H54 (cell line): ENCODE results near the gene PHETA2.
"Not testable (repeated sequence)": the region's sequence is repeated elsewhere in the genome, so short reads cannot be mapped to it uniquely, and the experiment has no call there.

Experiments
- DNase-seq: peaks from one replicate; pipeline ENCODE4 v3.0.0; 2011; ENCODE audit warnings: low spot score, mixed read lengths; ENCODE audit not compliant: insufficient read length
- FAIRE-seq: peaks from 3 replicates; lab custom pipeline; 2011; peaks lifted over from hg19 to GRCh38; lab: Jason Lieb, UNC
- POLR2A ChIP-seq: IDR thresholded peaks from 2 replicates; pipeline ENCODE4 v1.6.1; 2011; ENCODE audit warnings: low read depth, mild to moderate bottlenecking, low read length

Gene PHETA2

DNA sequence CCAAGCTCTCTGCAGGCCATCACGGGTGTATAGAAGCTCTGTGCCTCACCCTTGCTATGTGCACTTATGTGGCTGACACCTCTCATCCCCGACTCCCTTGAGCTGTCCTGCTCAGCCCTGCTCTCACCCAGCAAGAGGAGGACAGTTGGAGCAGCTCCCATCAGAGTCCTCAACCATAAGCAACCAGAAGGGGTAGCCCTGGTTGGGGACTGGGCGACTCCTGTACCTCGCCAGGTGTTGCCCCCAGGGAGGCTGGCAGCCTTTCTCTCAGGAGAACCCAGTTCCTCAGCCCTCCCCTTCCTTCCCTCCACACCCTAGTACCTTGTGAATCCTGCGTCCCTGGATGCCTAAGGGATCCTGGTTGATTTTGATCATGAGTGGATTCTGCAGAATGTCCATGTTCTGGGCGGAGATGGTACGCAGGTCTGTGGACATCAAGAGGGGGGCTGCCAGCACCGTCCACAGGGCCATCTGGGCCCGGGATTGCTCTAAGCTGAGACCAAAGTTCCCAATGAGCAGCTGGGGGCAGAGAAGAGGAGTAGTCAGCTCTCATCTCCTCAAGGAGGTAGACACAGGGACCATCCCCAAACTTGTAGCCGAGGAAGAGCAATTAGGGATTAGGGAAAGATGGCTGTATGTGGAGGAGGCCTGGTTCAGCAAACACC, 11.4 kb upstream of the PHETA2 start:
- FAIRE-seq = no peak
- no peak for DNase-seq
- no peak for TF ChIP-seq POLR2A

DNA sequence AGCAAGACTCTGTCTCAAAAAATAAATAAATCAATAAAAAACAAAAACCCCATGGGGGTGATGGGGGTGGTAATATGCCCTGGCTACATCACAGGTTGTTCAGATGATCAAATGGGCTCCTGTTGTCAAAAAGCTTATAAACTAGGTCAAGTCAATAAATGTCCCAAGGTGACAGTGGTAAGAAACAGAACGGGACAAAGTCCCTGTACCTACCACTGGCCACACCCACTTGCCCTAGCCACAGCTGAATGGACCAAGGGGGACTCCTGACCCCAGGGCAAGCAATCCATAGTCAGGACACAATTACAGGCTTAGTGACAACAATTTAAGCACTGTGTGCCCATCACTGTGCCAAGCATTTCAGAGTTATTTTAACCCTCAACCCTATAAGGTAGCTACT, 9.4 kb upstream of the PHETA2 start:
- FAIRE-seq (no peak), DNase-seq (no peak)
- TF ChIP-seq POLR2A = no peak

- DNase-seq (no peak), FAIRE-seq (no peak)
- no peak for TF ChIP-seq POLR2A
Measured at GRCh38 chr22:42065438-42066125, 8.5 kb upstream of the PHETA2 start.

GRCh38 chr22:42066126-42066761, 7.8 kb upstream of the PHETA2 start:
- DNase-seq = no peak
- FAIRE-seq = no peak
- no peak for TF ChIP-seq POLR2A

GRCh38 chr22:42066937-42067336, 7.1 kb upstream of the PHETA2 start:
- DNase-seq = no peak
- no peak for FAIRE-seq
- no peak for TF ChIP-seq POLR2A

GRCh38 chr22:42067671-42068251, 6.3 kb upstream of the PHETA2 start:
- TF ChIP-seq POLR2A = no peak
- FAIRE-seq (no peak), DNase-seq (no peak)

DNA sequence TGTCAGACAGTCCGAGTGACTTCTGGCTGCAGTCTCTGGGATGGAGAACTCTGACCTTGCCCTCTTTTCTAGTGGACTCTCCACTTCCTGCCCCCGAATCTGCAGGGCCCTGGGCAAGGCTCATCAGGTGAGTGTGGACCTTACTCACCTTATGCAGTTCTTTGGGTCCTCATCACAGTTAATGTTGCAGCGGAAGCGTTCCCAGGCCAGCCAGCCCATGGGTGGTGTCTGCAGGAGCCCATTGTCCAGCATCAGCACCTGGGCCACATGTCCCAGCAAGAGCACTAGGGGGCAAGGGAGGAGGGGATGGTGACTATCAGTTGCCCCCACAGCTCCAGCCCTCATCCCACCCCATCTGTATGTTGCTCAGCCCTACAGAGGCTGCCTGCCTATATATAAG, 5.8 kb upstream of the PHETA2 start:
- no peak for FAIRE-seq

DNA sequence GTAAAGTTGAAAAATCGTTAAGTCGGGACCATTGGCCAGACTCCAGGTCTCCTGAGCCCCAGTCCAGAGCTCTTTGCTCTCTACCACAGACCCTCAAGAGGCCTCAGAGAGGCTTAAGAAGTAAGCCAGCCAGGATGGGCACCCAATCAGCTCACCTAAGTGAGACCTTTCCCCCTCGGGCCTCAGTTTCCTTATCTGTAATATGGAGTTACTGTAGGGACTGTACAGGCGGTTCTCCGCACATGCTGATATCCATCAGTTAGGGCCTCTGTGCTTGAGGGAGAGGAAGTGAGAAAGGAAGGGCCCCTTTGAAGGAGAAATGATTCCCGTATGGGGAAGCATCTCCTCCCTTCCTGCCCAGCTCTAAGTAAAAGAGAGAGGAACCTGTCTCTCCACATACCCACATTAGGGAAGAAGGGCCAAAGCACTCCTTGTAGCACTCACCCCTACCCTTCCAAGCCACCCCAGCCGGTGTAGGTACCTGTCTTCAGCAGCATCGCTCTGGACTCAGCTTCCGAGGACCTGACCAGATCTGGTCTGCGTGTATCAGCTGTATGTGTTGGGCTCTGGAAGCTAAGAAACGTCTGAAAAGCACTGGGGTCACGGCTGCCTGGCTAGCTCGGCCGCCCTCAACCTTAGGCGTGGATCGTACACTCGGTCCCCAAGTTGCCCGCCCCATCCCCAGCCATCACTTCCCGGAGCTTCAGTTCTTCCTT, 4.1 kb upstream of the PHETA2 start:
- FAIRE-seq (no peak), DNase-seq (no peak)

More for the DNA sequence above, 5.8 kb upstream of the PHETA2 start:
- TF ChIP-seq POLR2A = no peak
- DNase-seq = no peak

DNA sequence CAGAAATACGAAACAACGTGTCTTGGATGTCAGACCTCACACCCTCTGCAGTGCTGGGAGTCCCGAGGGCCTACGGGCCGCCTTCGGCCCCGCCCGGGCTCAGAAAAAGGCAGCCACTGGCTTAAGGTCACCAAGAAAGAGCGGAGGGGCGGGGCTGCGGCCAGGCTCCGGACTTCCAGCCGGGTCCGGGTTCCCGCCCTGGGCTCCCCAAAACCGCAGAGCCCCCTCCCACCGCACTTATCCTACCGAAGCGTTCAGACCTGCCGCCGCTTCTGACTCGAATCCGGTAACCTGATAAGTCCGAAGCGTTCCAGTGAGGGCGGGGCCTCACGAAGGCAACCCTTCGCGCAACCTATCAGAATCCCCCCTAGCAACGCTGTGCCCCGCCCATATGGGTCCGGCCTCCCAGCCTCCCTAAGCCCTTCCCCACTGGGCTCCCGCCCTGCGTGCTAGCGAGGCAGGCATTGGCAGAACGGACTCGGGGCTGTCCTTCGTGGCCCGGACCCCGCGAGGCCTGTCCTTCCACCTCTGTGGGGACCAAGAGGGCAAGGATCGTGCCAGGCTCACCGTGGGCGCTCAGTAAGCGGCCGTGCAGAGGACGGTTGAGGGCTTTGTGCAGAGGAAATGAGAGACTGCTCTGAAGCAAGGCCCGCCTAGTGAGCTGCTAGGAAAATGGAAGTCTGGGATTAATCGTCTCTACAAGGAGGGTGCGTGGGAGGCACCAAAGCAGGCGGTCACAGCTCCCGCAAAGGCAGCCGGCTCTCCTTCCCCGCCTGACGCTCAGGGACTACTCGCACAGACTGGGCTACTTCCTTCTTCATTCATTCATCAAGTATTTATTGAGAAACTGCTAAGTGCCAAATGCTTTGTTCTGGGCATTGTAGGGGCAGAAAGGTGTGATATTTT, 3.3 kb upstream of the PHETA2 start, which contains the start of gene NAGA:
TSS of gene NAGA (minus strand) at position 296 of the 906 bp plus-strand sequence. CDS start 515 bp downstream, outside the sequence.
- DNase-seq (peak; percentile 90), FAIRE-seq (peak; percentile 74)
- TF ChIP-seq POLR2A = peak; percentile 59

More for the DNA sequence above, 4.1 kb upstream of the PHETA2 start:
- TF ChIP-seq POLR2A = no peak

- DNase-seq, FAIRE-seq: not testable (repeated sequence)
Measured at GRCh38 chr22:42071508-42071907, 2.5 kb upstream of the PHETA2 start.

DNA sequence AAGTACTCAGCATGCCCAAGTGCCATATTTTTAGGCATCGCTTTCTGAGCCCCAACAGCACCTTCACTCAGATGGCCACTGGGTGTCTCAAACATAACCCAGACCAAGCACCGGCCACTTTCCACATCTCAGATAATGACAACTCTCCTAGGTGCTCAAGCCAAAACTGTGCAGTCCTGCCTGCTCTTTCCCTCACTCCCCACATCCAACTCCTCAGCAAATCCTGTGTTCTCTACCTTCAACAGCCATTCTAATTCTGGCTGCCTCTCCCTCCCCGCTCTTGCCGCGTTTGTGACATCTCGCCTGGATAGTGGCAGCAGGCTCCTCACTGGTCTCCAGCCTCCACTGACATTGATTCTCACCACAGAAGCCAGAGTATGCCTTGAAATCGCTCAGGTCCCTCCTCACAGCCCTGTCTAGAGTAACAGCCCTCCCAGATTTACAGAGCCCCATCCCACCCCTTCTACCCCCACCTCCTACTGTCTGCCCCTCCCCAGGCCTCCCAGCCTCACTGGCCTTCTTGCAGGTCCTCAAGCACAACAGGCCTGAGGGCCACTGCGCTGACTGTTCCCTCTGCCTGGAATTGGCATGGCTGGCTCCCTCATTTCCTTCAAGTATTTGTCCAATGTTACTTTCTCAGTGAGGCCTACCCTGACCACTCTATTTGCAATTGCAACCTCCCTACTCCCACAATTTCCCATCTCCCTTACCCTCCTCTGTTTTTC, 1.3 kb upstream of the PHETA2 start:
- no peak for TF ChIP-seq POLR2A
- FAIRE-seq (no peak), DNase-seq (no peak)

GRCh38 chr22:42073621-42074041, 417 bp upstream of the PHETA2 start:
- FAIRE-seq (no peak), DNase-seq (no peak)
- TF ChIP-seq POLR2A = no peak
